GM12872 (cell line): ENCODE data around the gene CD163.

Experiments
- CTCF ChIP-seq: IDR thresholded peaks from 3 replicates; pipeline ENCODE4 v1.5.1; 2011; ENCODE audit warnings: low read depth, mild to moderate bottlenecking, low read length, moderate library complexity; ENCODE audit not compliant: insufficient read depth

Gene CD163

GRCh38 chr12:7448099-7448498, 55.5 kb downstream of the CD163 start:
- no peak for TF ChIP-seq CTCF

- no peak for TF ChIP-seq CTCF
These were observed 59.0 kb downstream of the CD163 start for GRCh38 chr12:7444537-7444936.

GRCh38 chr12:7444076-7444475, 59.5 kb downstream of the CD163 start, which contains the start of gene CD163L1:
Gene CD163L1, minus strand, starts transcription at chr12:7444153. Its CDS starts 26 bp downstream, at chr12:7444127.
- TF ChIP-seq CTCF = no peak

GRCh38 chr12:7441216-7441615, 62.4 kb downstream of the CD163 start:
- no peak for TF ChIP-seq CTCF

- no peak for TF ChIP-seq CTCF
These were observed 63.7 kb downstream of the CD163 start for GRCh38 chr12:7439579-7440505.

DNA sequence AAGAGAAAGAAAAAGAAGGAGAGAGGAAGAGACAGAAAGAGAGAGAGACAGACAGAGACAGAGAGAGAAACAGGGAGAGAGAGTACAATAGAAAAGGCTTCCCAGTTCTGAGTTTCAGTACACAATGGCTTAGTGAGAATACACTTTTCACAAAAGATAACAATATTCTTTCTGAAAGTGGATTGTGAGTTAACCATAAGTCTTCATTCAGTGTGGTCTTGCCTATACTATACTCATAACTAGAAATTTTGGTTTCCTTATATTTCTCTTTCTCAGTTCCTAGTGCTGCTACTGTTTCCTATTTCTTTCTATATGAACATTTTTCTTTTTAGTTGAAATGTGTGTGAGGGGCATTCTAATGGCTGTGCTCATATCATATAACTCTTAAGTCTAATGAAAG, 68.9 kb downstream of the CD163 start:
- TF ChIP-seq CTCF = no peak

DNA sequence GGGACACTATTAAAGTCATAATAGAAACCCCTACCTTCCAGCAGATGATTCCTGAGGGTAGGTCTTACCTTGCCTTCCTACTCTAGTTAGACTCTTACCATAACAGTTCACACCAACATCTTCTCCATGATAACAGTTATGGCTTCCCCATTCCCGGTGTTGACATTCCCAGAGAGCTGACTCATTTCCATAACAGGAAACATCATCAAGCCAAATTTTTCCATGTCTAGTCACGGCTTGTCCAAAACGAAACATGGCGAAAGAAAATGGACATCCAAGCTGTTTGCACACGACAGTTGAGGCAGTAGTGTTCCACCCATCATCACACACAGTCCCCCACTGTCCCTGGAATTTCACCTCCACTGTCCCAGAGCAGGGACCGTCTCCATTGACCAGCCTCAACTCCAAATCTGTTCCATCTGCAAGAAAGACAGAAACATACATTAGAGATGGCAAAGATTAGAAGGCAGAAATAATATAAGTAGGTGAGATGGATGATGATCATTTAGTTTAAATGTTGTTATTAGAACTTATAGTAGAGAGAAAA, 70.2 kb downstream of the CD163 start:
- no peak for TF ChIP-seq CTCF
